ENCODE data around the gene RIN3. TPM values are rescaled to one million over a fixed set of nuclear protein-coding genes. Genes with fewer than 3 reads are reported as not detected.

The RIN3 gene
- total and polyA plus RNA-seq, 12 donors, result 3.9 to 63.2 (median 30.3) TPM

DNA sequence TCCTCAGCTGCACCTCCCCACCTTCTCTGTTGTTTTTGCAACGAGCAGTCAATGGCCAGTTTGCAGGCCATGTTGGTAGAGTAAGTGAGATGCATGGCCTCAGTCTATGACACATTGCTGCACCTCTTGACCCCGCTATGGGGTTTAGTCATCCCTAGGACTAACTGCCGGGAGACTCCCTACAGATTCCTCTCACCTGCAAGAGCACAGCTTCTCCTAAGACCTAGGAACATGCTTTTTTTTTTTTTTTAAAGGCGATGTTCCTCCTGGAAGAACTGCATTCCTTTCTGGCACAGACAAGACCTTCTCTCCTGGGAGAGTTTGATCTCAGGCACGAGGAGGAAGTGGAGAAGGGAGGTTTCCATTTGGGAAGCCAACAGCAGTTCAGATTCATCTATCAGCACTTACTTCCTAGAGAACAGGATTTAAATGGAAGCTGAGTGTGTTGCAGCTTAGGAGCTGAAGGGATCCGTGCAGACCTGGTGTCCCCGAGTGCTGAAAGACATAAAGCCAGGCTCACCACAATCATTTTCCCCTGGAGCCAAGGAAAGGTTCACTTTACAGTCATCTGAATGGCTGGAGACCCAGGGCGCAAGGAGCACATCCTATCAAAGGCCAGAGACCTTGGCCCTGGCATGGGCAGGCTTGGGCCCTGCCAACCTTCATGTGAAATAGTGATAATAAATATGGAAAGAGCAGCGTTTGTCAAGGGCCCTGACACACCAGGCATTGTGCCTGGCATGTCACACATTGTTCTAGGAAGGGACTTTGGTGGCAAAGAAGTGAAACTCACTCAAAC lies 130.8 kb downstream of the RIN3 start:
- DNase-seq, result peak in 3 of 7 donors; percentile 39 to 66 (median 62)
- no peak for TF ChIP-seq POLR2A (IDR thresholded peaks at IDR 0.05)
- TF ChIP-seq, protein P1, sequence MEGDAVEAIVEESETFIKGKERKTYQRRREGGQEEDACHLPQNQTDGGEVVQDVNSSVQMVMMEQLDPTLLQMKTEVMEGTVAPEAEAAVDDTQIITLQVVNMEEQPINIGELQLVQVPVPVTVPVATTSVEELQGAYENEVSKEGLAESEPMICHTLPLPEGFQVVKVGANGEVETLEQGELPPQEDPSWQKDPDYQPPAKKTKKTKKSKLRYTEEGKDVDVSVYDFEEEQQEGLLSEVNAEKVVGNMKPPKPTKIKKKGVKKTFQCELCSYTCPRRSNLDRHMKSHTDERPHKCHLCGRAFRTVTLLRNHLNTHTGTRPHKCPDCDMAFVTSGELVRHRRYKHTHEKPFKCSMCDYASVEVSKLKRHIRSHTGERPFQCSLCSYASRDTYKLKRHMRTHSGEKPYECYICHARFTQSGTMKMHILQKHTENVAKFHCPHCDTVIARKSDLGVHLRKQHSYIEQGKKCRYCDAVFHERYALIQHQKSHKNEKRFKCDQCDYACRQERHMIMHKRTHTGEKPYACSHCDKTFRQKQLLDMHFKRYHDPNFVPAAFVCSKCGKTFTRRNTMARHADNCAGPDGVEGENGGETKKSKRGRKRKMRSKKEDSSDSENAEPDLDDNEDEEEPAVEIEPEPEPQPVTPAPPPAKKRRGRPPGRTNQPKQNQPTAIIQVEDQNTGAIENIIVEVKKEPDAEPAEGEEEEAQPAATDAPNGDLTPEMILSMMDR (IDR thresholded peaks at IDR 0.05), result no peak
- WGBS, 4 donors, result 61 to 71% (median 66%) methylated on average over 9 of the region's 9 CpGs
- H3K9me3 ChIP-seq (replicated peaks in 1 of 3), result no peaks in the 10 kb centered on the region
- peaks cover 0 to 13% of the 10 kb centered on the region in 2 donors for H3K4me1 ChIP-seq (replicated peaks in 1 of 2)
- H3K27me3 ChIP-seq, result no peaks in the 10 kb centered on the region
- H3K4me3 ChIP-seq, result no peak overlapping the region
- no peak overlapping the region for H3K27ac ChIP-seq
- intact Hi-C loops (cut with DNase I), result no loop called here
- no peaks in the 10 kb centered on the region for H3K36me3 ChIP-seq (replicated peaks in 1 of 2)

- Histone ChIP-seq H3K9me3 (replicated peaks in 1 of 3) (no peaks in the 10 kb centered on the region), H3K27me3 (no peaks in the 10 kb centered on the region), H3K4me1 (replicated peaks in 1 of 2) (peaks cover 0 to 13% of the 10 kb centered on the region in 2 donors), H3K4me3 (no peak overlapping the region), H3K27ac (no peak overlapping the region), H3K36me3 (replicated peaks in 1 of 2) (no peaks in the 10 kb centered on the region)
- intact Hi-C loops (cut with DNase I), result no loop called here
- TF ChIP-seq POLR2A (IDR thresholded peaks at IDR 0.05), result no peak
- TF ChIP-seq, protein P1 (IDR thresholded peaks at IDR 0.05), result no peak
- WGBS, 4 donors, result 92 to 97% (median 93%) methylated on average over 8 to 9 of the region's 9 CpGs
- DNase-seq, result peak in 1 of 7 donors; percentile 10
These were observed 131.5 kb downstream of the RIN3 start for GRCh38 chr14:92644970-92645515.

DNA sequence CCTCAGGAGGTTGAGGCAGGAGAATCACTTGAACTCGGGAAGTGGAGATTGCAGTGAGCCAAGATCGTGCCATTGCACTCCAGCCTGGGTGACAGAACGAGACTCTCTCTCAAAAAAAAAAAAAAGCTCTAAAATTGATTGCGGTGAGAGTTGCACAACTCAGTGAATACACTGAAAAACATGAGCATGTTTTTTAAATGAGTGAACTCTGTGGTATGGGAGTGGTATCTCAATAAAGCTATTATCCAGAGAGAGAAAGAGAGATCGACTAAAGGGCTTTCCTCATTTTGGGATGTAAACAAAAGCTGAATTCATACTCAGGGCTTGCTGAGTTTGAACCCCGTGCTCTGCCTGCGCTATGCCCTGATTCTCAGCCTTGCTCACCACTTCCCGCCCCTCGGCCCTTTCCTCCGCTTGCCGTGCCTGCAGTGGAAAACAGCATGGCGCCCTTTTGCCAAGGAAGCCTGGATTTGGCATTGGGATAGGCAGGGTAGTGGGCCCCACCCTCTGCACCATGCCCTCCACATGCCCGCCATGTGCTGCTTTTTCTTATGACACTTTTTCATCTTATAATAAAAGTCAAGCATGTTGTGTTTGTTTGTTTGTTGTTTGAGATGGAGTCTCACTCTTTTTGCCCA lies 132.4 kb downstream of the RIN3 start:
- Histone ChIP-seq H3K9me3 (replicated peaks in 1 of 3) (no peaks in the 10 kb centered on the region), H3K27ac (no peak overlapping the region), H3K4me1 (replicated peaks in 1 of 2) (peaks cover 0 to 13% of the 10 kb centered on the region in 2 donors), H3K36me3 (replicated peaks in 1 of 2) (no peaks in the 10 kb centered on the region), H3K4me3 (no peak overlapping the region), H3K27me3 (no peaks in the 10 kb centered on the region)
- peak in 1 of 7 donors; percentile 8 for DNase-seq
- intact Hi-C loops (cut with DNase I), result no loop called here
- WGBS, 4 donors, result 79 to 89% (median 84%) methylated on average over 13 of the region's 13 CpGs
- TF ChIP-seq, protein P1 (IDR thresholded peaks at IDR 0.05), result no peak

Measured in adrenal gland (tissue), 12 donors.